ENCODE data around the gene PDIA2.

DNA sequence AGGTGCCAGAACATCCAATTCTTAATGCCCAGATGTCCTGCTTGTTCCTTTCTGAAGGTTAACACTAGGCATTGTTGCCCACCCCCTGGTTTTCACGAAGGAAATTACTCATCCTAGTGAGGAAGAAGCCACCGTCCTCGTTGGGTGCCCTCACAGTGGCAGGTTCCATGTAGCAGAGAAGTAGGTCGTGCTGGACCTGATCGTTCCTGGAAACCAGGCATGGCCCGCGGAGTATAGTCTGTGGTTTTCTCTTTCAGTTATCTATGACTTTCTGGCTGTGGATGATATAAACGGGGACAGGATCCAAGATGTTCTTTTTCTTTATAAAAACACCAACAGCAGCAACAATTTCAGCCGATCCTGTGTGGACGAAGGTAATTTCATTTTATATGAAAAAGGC lies 23.7 kb upstream of the PDIA2 start:
- TF ChIP-seq, protein P1, sequence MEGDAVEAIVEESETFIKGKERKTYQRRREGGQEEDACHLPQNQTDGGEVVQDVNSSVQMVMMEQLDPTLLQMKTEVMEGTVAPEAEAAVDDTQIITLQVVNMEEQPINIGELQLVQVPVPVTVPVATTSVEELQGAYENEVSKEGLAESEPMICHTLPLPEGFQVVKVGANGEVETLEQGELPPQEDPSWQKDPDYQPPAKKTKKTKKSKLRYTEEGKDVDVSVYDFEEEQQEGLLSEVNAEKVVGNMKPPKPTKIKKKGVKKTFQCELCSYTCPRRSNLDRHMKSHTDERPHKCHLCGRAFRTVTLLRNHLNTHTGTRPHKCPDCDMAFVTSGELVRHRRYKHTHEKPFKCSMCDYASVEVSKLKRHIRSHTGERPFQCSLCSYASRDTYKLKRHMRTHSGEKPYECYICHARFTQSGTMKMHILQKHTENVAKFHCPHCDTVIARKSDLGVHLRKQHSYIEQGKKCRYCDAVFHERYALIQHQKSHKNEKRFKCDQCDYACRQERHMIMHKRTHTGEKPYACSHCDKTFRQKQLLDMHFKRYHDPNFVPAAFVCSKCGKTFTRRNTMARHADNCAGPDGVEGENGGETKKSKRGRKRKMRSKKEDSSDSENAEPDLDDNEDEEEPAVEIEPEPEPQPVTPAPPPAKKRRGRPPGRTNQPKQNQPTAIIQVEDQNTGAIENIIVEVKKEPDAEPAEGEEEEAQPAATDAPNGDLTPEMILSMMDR (IDR thresholded peaks at IDR 0.05): no peak
- no peak for TF ChIP-seq POLR2A (IDR thresholded peaks at IDR 0.05)

All from uterus (tissue), 2 donors.